SH-SY5Y (cell line): Measurements from ENCODE around the gene KCTD3.

Experiments
- GATA2 ChIP-seq: IDR thresholded peaks from 2 replicates; pipeline ENCODE4 v1.6.1; 2011; ENCODE audit warnings: mild to moderate bottlenecking, low read depth, low read length
- GATA3 ChIP-seq: IDR thresholded peaks from 2 replicates; pipeline ENCODE4 v1.6.1; 2011; ENCODE audit warnings: low read depth, mild to moderate bottlenecking, low read length, moderate library complexity

DNA sequence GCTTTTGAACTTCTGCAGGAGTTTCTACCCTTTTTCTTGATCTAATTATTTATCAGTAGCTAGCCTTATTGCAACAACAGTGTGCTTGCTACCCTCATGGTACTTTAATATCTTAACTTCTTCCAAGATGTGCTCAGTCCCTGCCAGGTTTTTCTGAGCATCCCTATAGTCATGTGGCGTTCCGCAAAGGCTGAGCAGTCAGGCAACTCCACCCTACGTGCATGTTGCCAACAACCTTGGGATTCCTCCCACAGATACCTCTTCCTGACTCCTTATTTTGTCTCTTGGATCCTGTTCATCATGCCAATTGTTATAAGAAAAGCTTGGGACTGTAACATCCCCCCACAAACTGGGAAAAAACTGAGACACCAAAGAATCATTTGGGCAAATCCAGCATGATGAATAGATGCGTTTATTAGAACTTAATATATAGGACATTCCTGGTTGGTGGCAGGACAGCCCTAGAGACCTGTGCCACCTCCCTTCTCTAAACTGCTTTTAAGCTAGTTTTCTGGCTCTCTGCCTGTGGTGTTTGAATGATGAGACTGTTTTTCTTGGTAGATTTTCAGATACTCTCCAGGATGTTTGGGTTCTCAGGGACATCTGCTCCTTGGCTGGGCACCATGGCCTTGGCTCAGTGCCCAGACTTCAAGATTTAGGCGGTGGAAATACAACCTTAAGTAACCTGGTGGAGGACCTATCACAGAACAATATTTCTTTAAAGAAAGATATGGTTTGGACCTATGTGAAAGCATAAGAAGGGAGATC, 27.1 kb upstream of the KCTD3 start:
- TF ChIP-seq GATA2 (no peak), GATA3 (no peak)
